GM19452 (cell line): ENCODE measurements around the gene SERPINE2.
A peak's percentile ranks its signal among the peaks of the same experiment; 100 is the strongest.

ENCODE experiments used
- ATAC-seq: cut with Tn5 transposase; IDR thresholded peaks from one replicate; pipeline ENCODE4 v1.9.1; 2021; ENCODE audit not compliant: unreplicated experiment

SERPINE2 gene

GRCh38 chr2:223944166-223944702 lies 94.9 kb downstream of the SERPINE2 start:
- ATAC-seq: no peak

- no peak for ATAC-seq
Observed at GRCh38 chr2:223943561-223944008, 95.5 kb downstream of the SERPINE2 start.

- no peak for ATAC-seq
Observed at GRCh38 chr2:223943135-223943534, 96.0 kb downstream of the SERPINE2 start.

GRCh38 chr2:223941579-223942277 lies 97.4 kb downstream of the SERPINE2 start:
- ATAC-seq: peak; percentile 54

- peak; percentile 37 for ATAC-seq
Observed at GRCh38 chr2:223939438-223939837, 99.6 kb downstream of the SERPINE2 start.

- ATAC-seq: no peak
Observed at GRCh38 chr2:223937535-223937934, 101.6 kb downstream of the SERPINE2 start.

- no peak for ATAC-seq
Observed at GRCh38 chr2:223936862-223937326, 102.2 kb downstream of the SERPINE2 start.

GRCh38 chr2:223935459-223936125 lies 103.5 kb downstream of the SERPINE2 start:
- no peak for ATAC-seq

- no peak for ATAC-seq
Observed at GRCh38 chr2:223934870-223935269, 104.2 kb downstream of the SERPINE2 start.

GRCh38 chr2:223932816-223933800 lies 106.0 kb downstream of the SERPINE2 start:
- ATAC-seq: no peak

GRCh38 chr2:223930103-223930976 lies 108.7 kb downstream of the SERPINE2 start:
- ATAC-seq: no peak

- no peak for ATAC-seq
Observed at GRCh38 chr2:223929571-223930102, 109.4 kb downstream of the SERPINE2 start.

GRCh38 chr2:223928113-223929006 lies 110.7 kb downstream of the SERPINE2 start:
- no peak for ATAC-seq

GRCh38 chr2:223925106-223925505 lies 114.0 kb downstream of the SERPINE2 start:
- ATAC-seq: no peak
